Liver (tissue), 2 donors: Measurements from ENCODE around the gene CHI3L2.

ENCODE experiments used
- CTCF ChIP-seq: fragments of 150-350 bp; IDR thresholded peaks from 2 replicates; pipeline ENCODE4 v1.5.1; 2017; ENCODE audit warnings: improper control_type of control experiment, low read depth, low read length; ENCODE audit not compliant: missing input control
- FOXA2 ChIP-seq: IDR thresholded peaks from 2 replicates; pipeline ENCODE4 v1.6.1; 2016; ENCODE audit warnings: antibody characterized with exemption
- MAX ChIP-seq: IDR thresholded peaks from 2 replicates; pipeline ENCODE4 v1.6.1; 2016; ENCODE audit warnings: antibody characterized with exemption
- donor health status: healthy.

DNA sequence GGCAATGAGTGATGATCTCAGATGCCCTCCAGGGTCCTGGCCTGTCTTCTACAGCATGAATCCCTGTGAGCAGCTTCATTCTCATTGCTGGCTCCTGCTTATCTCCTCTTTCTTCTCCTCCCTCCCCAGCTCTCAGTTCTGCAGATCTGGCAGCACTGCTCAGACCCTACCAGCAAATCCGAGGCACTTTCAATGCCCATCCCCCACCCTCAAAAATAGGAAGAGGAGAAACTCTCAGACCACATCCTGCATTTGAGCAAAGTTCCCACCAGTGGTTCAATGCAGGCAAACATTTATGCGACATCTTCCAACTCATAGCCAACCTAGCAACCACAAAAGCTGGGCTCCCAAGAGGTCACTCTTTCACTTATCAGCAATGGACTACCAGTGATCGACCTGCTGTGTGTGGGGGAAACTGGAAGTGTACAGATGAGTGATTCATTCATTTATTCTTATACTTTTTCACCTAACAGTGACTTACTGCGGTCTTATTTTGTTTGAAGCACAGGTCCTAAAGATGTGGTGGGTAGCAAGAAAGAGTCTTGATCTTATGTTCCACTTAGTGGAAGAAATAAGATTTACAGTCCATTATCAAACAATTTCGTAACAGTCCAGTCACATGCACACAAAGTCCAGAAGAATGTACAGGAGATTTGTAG is 5.8 kb upstream of the CHI3L2 start:
- TF ChIP-seq MAX (no peak), FOXA2 (no peak), CTCF (no peak)
